ENCODE data around the gene CCDC187.

Gene CCDC187

DNA sequence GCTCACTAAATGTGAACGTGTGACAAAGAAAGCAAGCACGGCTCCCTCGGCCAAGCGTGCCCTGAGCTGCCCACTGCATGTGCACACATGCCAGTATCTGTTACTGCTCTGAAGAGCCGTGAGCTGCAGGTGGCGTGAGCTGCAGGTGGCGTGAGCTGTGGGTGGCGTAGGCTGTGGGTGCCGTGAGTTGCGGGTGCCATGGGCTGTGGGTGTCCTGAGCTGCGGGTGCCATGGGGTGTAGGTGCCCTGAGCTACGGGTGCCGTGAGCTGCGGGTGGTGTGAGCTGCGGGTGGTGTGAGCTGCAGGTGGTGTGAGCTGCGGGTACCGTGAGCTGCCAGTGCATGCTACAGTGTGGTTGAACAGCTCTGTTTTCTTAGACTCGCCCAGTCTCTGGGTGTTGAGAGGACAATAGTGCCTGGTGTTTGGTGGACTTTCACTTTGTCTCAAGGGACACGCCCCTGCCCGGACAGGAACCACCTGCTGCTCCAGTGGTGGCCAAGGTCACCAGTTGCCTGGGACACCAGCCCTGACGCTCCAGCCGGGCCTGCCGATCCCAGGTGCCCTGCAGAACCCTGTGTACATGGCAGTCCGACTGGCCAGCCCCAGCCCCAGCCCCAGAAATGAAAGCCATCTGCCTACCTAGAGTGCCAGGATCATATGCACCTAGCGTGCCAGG is 6.7 kb downstream of the CCDC187 start:
- no peak for DNase-seq (ENCODE audit: low read depth)

DNA sequence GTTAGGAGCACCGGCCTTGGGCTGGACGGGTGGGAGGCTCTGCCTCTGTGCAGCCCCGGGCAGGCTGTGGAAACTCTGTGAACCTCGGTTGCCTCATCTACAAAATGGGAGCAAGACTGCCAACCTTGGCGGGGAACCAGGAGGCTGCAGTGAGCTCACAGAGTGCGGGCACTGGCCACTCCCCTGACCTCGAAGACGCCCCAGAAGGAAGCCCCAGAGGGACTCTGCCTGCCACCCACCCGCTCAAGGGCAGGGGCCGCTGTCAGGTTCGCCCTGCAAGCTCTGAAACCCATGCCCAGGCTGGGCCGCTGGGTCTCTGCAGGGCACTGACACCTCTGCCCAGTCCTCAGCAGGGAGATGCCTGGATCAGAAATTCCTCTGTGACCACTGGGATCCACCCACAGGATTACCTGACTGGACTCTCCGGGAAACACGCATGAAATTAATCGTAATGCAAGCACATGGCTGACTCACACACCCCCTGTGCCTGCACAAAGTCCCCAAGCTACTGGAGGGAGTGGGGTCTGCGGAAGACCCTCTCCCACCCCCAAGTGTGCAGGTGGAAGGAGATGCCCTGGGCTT is 7.4 kb downstream of the CCDC187 start:
- DNase-seq (ENCODE audit: low read depth) = no peak

- DNase-seq (ENCODE audit: low read depth) = no peak
Measured at GRCh38 chr9:136295542-136296433, 8.1 kb downstream of the CCDC187 start.

GRCh38 chr9:136295055-136295454 is 8.8 kb downstream of the CCDC187 start:
- no peak for DNase-seq (ENCODE audit: low read depth)

- no peak for DNase-seq (ENCODE audit: low read depth)
Measured at GRCh38 chr9:136294437-136294836, 9.5 kb downstream of the CCDC187 start.

GRCh38 chr9:136293476-136294077 is 10.3 kb downstream of the CCDC187 start:
- DNase-seq (ENCODE audit: low read depth) = no peak

DNA sequence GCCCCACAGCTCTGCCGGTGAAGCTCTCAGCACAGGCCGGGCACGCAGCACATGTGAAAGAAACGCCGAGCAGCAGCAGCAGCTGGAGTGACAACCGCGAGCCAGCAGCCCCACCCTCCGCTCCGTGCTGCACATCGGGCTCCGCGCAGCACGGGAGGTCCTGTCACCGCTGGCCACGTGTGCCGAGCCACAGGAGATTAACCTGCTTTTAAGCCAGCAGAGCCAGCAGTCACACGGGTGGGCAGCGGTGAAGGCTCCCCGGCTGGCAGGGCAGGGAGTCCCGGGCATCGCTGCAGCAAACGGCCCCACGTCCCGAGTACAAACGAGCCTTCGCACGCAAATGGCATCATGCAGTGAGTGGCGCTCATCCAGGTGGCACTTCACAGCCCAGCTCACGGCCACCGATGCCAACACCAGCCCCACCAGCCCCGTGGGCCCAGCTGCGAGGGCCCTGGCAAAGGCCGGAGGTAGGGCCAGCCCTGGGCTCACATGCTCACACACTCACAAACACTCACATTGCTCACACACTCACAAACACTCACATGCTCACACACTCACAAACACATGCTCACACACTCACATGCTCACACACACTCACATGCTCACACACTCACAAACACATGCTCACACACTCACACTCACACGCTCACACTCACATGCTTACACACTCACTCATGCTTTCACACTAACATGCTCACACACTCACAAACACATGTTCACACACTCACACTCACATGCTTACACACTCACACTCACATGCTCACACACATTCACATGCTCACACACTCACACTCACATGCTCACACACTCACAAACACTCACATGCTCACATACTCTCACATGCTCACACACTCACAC is 11.1 kb downstream of the CCDC187 start:
- no peak for DNase-seq (ENCODE audit: low read depth)

DNA sequence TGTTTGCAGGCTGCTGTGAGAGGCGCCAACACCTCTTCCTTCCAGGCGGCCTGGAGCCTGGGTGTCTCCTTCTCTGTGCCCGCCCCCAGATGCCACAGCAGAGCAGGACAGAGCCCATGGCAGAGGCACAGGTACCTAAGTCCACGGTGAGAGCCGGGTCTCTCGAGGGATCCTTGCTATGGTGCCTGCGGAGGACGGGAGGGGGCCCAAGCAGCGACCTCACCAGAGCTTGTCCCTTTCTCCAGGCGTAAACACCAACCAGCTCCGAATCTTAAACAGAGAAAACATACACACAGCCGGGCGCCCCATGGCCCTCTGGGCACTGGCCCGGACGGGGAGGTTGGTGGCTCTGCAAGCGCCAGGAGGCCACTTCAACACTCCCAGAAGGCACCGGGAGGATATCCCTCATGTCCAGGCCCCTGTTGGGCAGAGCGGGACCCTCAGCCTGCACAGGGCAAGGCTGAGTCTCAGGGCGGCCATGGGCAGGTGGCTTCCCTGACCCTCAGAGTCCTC is 11.8 kb downstream of the CCDC187 start:
- DNase-seq (ENCODE audit: low read depth) = no peak

- no peak for DNase-seq (ENCODE audit: low read depth)
Measured at GRCh38 chr9:136291306-136292025, 12.4 kb downstream of the CCDC187 start.

- no peak for DNase-seq (ENCODE audit: low read depth)
Measured at GRCh38 chr9:136290508-136291000, 13.3 kb downstream of the CCDC187 start.

- DNase-seq (ENCODE audit: low read depth) = no peak
Measured at GRCh38 chr9:136289651-136290507, 14.0 kb downstream of the CCDC187 start.

- DNase-seq (ENCODE audit: low read depth) = no peak
Measured at GRCh38 chr9:136287960-136288753, 15.7 kb downstream of the CCDC187 start.

- no peak for DNase-seq (ENCODE audit: low read depth)
Measured at GRCh38 chr9:136286987-136287379, 16.9 kb downstream of the CCDC187 start.

- DNase-seq (ENCODE audit: low read depth) = no peak
Measured at GRCh38 chr9:136286359-136286986, 17.4 kb downstream of the CCDC187 start.

DNA sequence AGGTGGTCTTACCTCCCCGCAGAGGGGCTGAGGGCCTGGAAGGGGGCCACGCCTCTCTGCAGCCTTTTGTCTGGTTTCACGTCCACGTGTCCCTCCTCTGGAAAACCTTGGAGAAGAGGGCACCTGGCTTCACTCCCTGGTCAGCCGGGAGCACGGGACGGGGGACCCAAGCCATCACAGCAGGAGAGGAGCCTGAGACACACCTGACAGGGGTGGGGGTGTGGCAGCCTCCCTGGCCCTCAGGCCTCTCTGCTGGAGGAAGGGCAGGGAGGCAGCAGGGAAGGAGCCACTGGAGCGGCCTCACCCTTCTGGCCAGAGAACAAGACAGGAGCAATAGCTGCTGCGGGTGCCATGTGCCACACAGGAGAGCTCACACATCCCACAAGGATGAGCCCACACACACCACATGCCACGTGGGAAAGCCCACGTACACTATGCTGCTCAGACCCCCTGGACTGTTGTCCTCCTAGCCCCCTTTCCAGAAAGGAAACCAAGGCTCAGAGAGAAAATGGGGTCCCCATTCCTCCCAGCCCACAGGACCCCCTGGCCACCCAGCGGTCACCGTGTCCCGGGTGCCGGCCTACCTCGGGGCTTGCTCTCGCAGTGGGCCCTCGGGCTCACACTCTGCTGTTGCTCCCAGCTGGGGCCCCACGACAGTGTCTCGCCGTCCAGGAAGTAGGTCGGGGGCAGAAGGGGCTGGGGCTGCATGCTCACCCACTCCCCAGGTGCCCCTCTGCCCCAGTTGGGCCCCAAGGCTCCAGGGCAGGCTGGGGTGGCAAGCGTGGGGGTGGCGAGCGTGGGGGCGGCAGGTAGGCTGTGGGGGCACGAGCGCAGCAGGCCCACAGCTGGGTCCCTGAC is 18.2 kb downstream of the CCDC187 start:
- no peak for DNase-seq (ENCODE audit: low read depth)

DNA sequence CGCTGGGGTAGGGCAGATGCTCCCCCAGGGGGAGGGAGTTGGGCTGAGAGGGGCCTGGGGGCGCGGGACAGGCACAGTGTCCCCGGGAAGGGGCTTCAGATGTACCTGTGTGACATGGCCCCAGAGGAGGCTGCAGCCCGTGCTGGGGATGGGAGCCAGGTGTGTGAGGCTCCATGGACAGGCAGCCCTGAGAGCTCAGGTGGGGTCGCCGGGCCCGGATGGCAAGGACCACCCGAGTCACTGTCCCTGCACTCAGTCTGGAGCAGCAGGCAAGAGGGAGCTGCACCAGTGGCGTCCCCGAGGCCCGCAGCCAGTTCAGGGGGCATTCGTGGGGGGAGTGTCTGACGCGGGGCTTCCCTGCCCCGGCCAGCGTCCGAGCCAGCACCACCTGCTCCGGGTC is 18.9 kb downstream of the CCDC187 start:
- DNase-seq (ENCODE audit: low read depth) = no peak

DNA sequence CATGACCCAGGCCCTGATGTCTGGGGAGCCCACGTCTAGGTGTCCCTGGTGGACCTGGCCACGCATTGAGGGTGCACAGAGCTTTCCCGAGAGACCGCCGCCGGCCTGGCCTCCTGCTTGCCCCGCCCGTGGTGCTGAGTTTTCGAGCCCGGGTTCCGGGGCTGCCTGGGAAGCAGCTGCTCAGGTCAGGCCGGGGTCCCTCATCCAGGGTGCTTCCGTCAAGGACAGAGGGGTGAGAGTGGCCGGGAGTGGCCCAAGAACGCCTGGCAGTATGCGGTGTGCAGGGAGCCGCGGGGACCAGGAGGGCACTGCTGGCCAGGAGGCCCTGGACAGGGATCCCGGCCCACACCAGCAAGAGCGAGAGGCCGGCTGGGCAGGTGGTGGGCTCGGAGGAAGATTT is 19.6 kb downstream of the CCDC187 start:
- DNase-seq (ENCODE audit: low read depth) = no peak
